Fibroblast of lung (primary cell): Measurements from ENCODE around the gene TBX20. TPM values are rescaled to one million over a fixed set of nuclear protein-coding genes. Genes with fewer than 3 reads are reported as not detected.
"Not testable (repeated sequence)": the region's sequence is repeated elsewhere in the genome, so short reads cannot be mapped to it uniquely, and the experiment has no call there.

Experiments
- DNase-seq, 2 donors: peaks; one replicate each; pipeline versions ENCODE4 v3.0.0 to v3.0.0-alpha.2; 2010; ENCODE audit warnings: low read depth in 2 of 2
- H2AFZ ChIP-seq: 2 replicates; pipeline ENCODE4 v1.5.1; 2012; ENCODE audit warnings: low read length, control low read depth, inconsistent platforms
- H3K27ac ChIP-seq: 2 replicates; pipeline ENCODE4 v1.5.1; 2011; ENCODE audit warnings: low read length, control low read depth; ENCODE audit not compliant: insufficient read depth
- H3K27me3 ChIP-seq: 2 replicates; pipeline ENCODE4 v1.5.1; 2011; ENCODE audit warnings: mild to moderate bottlenecking, low read length; ENCODE audit not compliant: control insufficient read depth, insufficient read depth
- H3K36me3 ChIP-seq: 2 replicates; pipeline ENCODE4 v1.5.1; 2011; ENCODE audit warnings: low read length; ENCODE audit not compliant: control insufficient read depth, insufficient read depth
- H3K4me1 ChIP-seq: 2 replicates; pipeline ENCODE4 v1.5.1; 2011; ENCODE audit warnings: low read length; ENCODE audit not compliant: control insufficient read depth, insufficient read depth; ENCODE audit errors: extremely low read depth
- H3K4me2 ChIP-seq: 2 replicates; pipeline ENCODE4 v1.5.1; 2011; ENCODE audit warnings: low read length, control low read depth; ENCODE audit not compliant: insufficient read depth; ENCODE audit errors: extremely low read depth
- H3K4me3 ChIP-seq, 4 experiments: fragments of 200-600 bp in 1 of 4; sonication (generic) in 1 of 4; replicated peaks in 1 of 4; 2 replicates each; pipeline ENCODE4 v1.5.1; 2011 to 2016; ENCODE audit warnings: low read length in 4 of 4, low read depth in 3 of 4, mild to moderate bottlenecking in 3 of 4, control low read depth in 2 of 4, inconsistent platforms in 1 of 4, mixed read lengths in 1 of 4; ENCODE audit not compliant: insufficient read depth in 1 of 4; ENCODE audit errors: control extremely low read depth in 1 of 4
- H3K79me2 ChIP-seq: 2 replicates; pipeline ENCODE4 v1.5.1; 2012; ENCODE audit warnings: mild to moderate bottlenecking, low read length, inconsistent platforms; ENCODE audit not compliant: control insufficient read depth, insufficient read depth
- H3K9ac ChIP-seq: 2 replicates; pipeline ENCODE4 v1.5.1; 2011; ENCODE audit warnings: mild to moderate bottlenecking, low read length, control low read depth; ENCODE audit not compliant: insufficient read depth
- H3K9me3 ChIP-seq: 2 replicates; pipeline ENCODE4 v1.5.1; 2012; ENCODE audit warnings: low read depth, low read length; ENCODE audit not compliant: control insufficient read depth, insufficient read depth
- H4K20me1 ChIP-seq: 2 replicates; pipeline ENCODE4 v1.5.1; 2011; ENCODE audit warnings: low read length; ENCODE audit not compliant: control insufficient read depth, insufficient read depth; ENCODE audit errors: extremely low read depth
- polyA plus RNA-seq, 2 donors: library from polyadenylated mRNA; depleted of rRNA in 1 of 2; stranded (reverse) in 1 of 2; unstranded in 1 of 2; fragments of >200 nt; gene quantifications; 2 replicates each; pipeline ENCODE4 v1.2.1, GENCODE V29; 2011 to 2012; ENCODE audit warnings: missing spikeins in 1 of 2
- total RNA-seq: library from RNA; depleted of rRNA; stranded (reverse); fragments of >200 nt; gene quantifications from 2 replicates; pipeline ENCODE4 v1.2.1, GENCODE V29; 2014

The TBX20 gene
- total and polyA plus RNA-seq, 2 donors (not counting 1 experiment from before 2014, with no cell fraction given) = 0.05 TPM; not detected in 1

GRCh38 chr7:35220176-35220575, 33.7 kb downstream of the TBX20 start:
- not testable (repeated sequence) for H3K36me3 ChIP-seq, H4K20me1 ChIP-seq, H3K4me3 ChIP-seq, H3K79me2 ChIP-seq, H3K4me1 ChIP-seq, DNase-seq, H3K9ac ChIP-seq, H3K9me3 ChIP-seq, H3K27me3 ChIP-seq, H2AFZ ChIP-seq, H3K4me2 ChIP-seq, H3K27ac ChIP-seq

DNA sequence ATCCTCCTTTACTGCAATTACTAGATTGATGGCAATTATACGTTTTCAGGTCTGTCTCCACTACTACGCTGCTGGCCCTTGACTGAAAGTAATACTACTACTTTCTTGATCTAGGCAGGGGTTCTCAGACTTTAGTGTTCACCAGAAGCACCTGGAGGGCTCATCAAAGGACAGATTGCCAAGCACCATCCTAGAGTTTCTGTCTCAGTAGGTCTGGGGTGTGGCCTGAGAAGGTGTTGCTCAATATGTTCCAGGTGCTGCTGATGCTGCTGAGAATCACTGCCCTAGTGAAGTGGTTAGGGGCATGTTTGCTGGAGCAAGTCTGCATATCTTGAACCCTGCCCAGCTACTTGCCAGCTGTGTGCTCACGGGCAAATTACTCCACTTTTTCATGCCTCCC, 37.9 kb downstream of the TBX20 start:
- H3K27ac ChIP-seq, H3K9me3 ChIP-seq, H3K9ac ChIP-seq, H3K4me3 ChIP-seq, DNase-seq, H3K27me3 ChIP-seq, H3K4me2 ChIP-seq, H2AFZ ChIP-seq, H3K36me3 ChIP-seq, H4K20me1 ChIP-seq, H3K4me1 ChIP-seq, H3K79me2 ChIP-seq: not testable (repeated sequence)

DNA sequence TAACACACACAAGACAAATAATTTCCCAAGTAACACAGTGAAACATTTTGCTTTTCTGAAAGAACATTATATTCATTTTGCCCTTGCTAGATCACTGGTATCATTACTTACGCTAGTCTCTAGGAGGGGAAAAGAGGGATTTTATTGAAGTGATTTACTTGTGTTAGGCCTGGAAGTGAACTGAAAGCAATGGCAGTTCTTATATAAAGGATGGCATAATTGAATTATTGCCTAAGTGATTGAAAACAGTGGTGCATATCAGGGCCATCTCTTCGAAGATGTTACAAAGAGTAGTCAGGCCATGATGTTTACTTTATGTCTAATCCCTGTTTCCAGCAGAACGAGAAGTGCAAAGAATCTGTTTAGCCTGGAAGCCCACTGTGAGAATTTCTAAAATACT, 38.8 kb downstream of the TBX20 start:
- DNase-seq, H3K4me3 ChIP-seq, H3K9ac ChIP-seq: not testable (repeated sequence)

DNA sequence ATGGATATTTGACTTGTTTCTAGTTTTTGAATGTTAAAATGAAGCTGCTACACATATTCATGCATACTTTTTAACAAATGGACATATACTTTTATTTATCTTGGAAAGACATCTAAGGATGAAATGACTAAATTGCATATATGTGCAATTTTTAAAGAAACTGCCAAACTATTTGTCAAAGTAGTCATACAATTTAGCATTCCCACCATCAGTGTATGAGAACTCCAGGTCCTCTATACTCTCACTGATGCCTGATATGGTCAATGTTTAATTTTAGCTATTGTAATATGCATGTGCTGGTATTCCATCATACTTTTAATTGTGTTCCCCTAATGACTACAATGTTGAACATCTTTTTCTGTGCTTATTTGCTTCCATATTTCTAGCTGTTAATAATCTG, 47.0 kb downstream of the TBX20 start:
- H2AFZ ChIP-seq, H3K9ac ChIP-seq, H3K27ac ChIP-seq, H3K4me2 ChIP-seq, H3K79me2 ChIP-seq, H3K27me3 ChIP-seq, H4K20me1 ChIP-seq, H3K9me3 ChIP-seq, H3K4me1 ChIP-seq, H3K4me3 ChIP-seq, H3K36me3 ChIP-seq, DNase-seq: not testable (repeated sequence)

More for the DNA sequence above, 38.8 kb downstream of the TBX20 start:
- H3K36me3 ChIP-seq, H3K79me2 ChIP-seq, H3K27ac ChIP-seq, H3K27me3 ChIP-seq, H3K4me2 ChIP-seq, H3K9me3 ChIP-seq, H2AFZ ChIP-seq, H4K20me1 ChIP-seq, H3K4me1 ChIP-seq: not testable (repeated sequence)

DNA sequence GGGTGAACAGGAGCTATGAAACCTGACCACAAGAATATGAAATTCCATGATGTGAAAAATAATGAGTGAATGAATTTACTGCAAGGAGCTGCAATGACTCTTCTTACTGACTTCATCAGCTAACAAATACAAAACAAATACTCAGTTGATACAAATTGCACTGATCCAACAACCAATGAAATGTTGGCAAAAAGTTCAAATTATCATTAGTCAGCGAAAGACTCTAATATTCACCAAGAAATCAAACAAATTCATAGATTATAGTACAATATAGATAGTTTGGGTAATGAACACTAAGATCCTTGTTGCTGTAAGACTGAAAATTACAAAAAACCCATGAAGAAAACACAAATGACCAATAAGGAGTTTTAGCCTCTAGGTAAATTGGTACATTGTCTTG, 49.0 kb downstream of the TBX20 start:
- H3K27me3 ChIP-seq, H3K27ac ChIP-seq, H3K4me1 ChIP-seq, H2AFZ ChIP-seq, H3K9ac ChIP-seq, DNase-seq, H3K4me3 ChIP-seq, H4K20me1 ChIP-seq, H3K79me2 ChIP-seq, H3K4me2 ChIP-seq, H3K9me3 ChIP-seq, H3K36me3 ChIP-seq: not testable (repeated sequence)

DNA sequence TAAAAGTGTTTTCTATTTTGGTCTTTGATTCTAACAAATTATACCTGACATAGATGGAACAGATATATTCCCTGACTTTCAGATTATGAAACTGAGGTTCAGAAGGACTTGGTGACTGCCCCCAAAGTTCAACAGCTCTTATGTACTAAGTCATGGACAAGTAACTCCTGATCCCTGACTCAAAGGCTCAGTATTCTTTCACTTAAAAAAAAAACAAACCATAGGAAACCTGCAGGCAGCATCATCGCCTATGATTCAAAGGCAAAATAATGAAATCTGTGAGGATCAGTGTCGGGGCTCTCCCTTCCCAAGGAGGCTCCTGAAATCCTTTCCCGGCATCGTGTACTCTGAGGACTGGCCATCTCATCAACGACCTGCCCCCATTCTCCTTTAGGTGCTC, 49.9 kb downstream of the TBX20 start:
- not testable (repeated sequence) for H3K4me2 ChIP-seq, H3K27me3 ChIP-seq, H3K4me3 ChIP-seq, H3K79me2 ChIP-seq, H2AFZ ChIP-seq, H3K36me3 ChIP-seq, H3K27ac ChIP-seq, H4K20me1 ChIP-seq, H3K4me1 ChIP-seq, H3K9ac ChIP-seq, H3K9me3 ChIP-seq, DNase-seq

DNA sequence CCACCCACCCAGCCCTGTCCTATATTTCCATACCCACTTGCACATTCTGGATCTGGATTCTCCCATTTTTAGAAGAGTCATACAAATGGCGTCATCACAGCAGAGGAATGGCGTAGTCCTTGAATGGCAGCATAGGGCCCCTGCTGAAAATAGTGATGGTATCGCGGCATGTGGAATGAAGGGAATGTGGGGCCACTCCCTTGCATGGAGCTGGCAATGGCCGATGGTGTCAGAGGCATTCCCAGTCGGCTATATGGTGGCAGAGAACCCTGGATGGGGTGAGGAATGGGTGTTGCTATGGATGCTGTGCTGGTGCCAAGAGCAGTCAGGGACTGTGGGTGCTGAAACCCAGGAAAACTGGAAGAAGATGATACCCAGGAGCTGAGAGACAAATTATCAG, 51.5 kb downstream of the TBX20 start:
- not testable (repeated sequence) for H2AFZ ChIP-seq, H3K4me3 ChIP-seq, H3K36me3 ChIP-seq, DNase-seq, H3K9ac ChIP-seq, H4K20me1 ChIP-seq, H3K79me2 ChIP-seq, H3K9me3 ChIP-seq, H3K4me2 ChIP-seq, H3K4me1 ChIP-seq, H3K27ac ChIP-seq, H3K27me3 ChIP-seq
